GM18909 (cell line): ENCODE data around the gene HSP90AB1.

Experiments
- ATAC-seq: cut with Tn5 transposase; IDR thresholded peaks from one replicate; pipeline ENCODE4 v1.9.1; 2021; ENCODE audit warnings: mild to moderate bottlenecking; ENCODE audit not compliant: unreplicated experiment, poor library complexity

HSP90AB1 gene

GRCh38 chr6:44278315-44278714 lies 31.4 kb downstream of the HSP90AB1 start:
- no peak for ATAC-seq

GRCh38 chr6:44278774-44279697 lies 32.1 kb downstream of the HSP90AB1 start:
- ATAC-seq = no peak

GRCh38 chr6:44284121-44284520 lies 37.2 kb downstream of the HSP90AB1 start:
- no peak for ATAC-seq

- no peak for ATAC-seq
Measured at GRCh38 chr6:44284867-44285266, 38.0 kb downstream of the HSP90AB1 start.

- no peak for ATAC-seq
Measured at GRCh38 chr6:44285552-44286284, 38.8 kb downstream of the HSP90AB1 start.

GRCh38 chr6:44286285-44286565 lies 39.3 kb downstream of the HSP90AB1 start:
- no peak for ATAC-seq

- ATAC-seq = no peak
Measured at GRCh38 chr6:44286747-44287146, 39.8 kb downstream of the HSP90AB1 start.

GRCh38 chr6:44289726-44290260 lies 42.9 kb downstream of the HSP90AB1 start:
- no peak for ATAC-seq

- ATAC-seq = no peak
Measured at GRCh38 chr6:44291841-44292240, 44.9 kb downstream of the HSP90AB1 start.

GRCh38 chr6:44292661-44293365 lies 45.9 kb downstream of the HSP90AB1 start:
- ATAC-seq = no peak

- no peak for ATAC-seq
Measured at GRCh38 chr6:44294832-44295791, 48.2 kb downstream of the HSP90AB1 start.

GRCh38 chr6:44297063-44298038 lies 50.5 kb downstream of the HSP90AB1 start:
- no peak for ATAC-seq

- ATAC-seq = no peak
Measured at GRCh38 chr6:44298055-44298803, 51.3 kb downstream of the HSP90AB1 start.

- no peak for ATAC-seq
Measured at GRCh38 chr6:44298864-44299263, 52.0 kb downstream of the HSP90AB1 start.

- no peak for ATAC-seq
Measured at GRCh38 chr6:44300292-44300823, 53.5 kb downstream of the HSP90AB1 start.

- ATAC-seq = no peak
Measured at GRCh38 chr6:44301106-44301505, 54.2 kb downstream of the HSP90AB1 start.

GRCh38 chr6:44301782-44302564 lies 55.1 kb downstream of the HSP90AB1 start:
- no peak for ATAC-seq
